LNCAP (cell line): ENCODE results near the gene C11orf68.

Experiments
- CTCF ChIP-seq: fragments of 450-650 bp; IDR thresholded peaks from 2 replicates; pipeline ENCODE4 v1.5.1; 2017; ENCODE audit warnings: mild to moderate bottlenecking

Gene C11orf68

GRCh38 chr11:65925397-65925796 is 6.5 kb upstream of the C11orf68 start:
- TF ChIP-seq CTCF = no peak

GRCh38 chr11:65922565-65922964 is 3.7 kb upstream of the C11orf68 start:
- no peak for TF ChIP-seq CTCF

- TF ChIP-seq CTCF = no peak
These were observed 3.0 kb upstream of the C11orf68 start for GRCh38 chr11:65921876-65922275.

GRCh38 chr11:65921033-65921555 is 2.2 kb upstream of the C11orf68 start:
- TF ChIP-seq CTCF = no peak

GRCh38 chr11:65920372-65920802 is 1.5 kb upstream of the C11orf68 start:
- TF ChIP-seq CTCF = no peak

GRCh38 chr11:65919573-65920371 is 910 bp upstream of the C11orf68 start:
- TF ChIP-seq CTCF = no peak

GRCh38 chr11:65919141-65919572 is 295 bp upstream of the C11orf68 start, which contains the start of gene DRAP1:
Gene DRAP1 (plus strand): TSS chr11:65919426. CDS start chr11:65919502, 76 bp downstream.
- no peak for TF ChIP-seq CTCF
